ENCODE data around the gene FAM98B. TPM values are rescaled to one million over a fixed set of nuclear protein-coding genes. Genes with fewer than 3 reads are reported as not detected.

The FAM98B gene
- polyA plus RNA-seq, 5 donors = 48.3 to 77.6 (median 55.2) TPM

- no peak for DNase-seq
Measured at GRCh38 chr15:38506997-38507396, 53.1 kb downstream of the FAM98B start.

DNA sequence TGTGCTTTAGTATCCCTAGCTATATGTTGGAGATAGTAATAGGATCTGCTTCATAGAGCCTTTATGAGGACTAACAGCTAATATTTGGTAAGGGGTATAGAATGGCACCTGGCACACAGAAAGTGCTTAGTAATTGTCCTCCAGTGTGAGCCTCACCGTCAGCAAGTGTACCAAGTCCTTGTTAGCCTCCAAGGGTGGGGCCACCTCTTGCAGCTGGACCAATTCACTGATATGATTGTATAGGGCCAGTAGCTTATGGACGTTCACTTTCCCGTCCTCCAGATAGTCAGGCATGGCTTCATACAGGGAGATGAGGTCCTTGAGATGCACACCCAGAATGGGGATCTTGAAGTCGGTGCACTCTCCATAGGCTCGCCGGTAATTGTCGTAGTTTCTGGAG lies 53.6 kb downstream of the FAM98B start:
- DNase-seq = no peak

DNA sequence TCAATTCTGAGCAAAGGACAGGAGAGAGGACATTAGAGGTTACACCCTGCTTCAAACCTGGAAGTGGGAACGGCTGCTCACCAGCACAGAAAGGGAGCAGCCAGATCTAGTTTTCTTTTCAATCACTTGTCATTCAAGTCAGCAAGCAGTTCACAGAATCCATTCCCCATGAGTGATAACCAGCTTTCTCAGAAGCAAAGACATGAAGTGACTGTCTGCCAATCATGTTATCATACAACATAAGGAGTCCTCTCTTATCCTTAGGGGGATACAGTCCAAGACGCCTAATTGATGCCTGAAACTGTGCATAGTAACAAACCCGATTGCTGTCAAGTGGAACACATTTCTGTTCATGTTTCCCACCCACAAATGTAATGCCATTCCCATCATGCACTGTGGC lies 54.7 kb downstream of the FAM98B start:
- DNase-seq = no peak

- no peak for DNase-seq
Measured at GRCh38 chr15:38509152-38509551, 55.2 kb downstream of the FAM98B start.

- no peak for DNase-seq
Measured at GRCh38 chr15:38512901-38513300, 59.0 kb downstream of the FAM98B start.

DNA sequence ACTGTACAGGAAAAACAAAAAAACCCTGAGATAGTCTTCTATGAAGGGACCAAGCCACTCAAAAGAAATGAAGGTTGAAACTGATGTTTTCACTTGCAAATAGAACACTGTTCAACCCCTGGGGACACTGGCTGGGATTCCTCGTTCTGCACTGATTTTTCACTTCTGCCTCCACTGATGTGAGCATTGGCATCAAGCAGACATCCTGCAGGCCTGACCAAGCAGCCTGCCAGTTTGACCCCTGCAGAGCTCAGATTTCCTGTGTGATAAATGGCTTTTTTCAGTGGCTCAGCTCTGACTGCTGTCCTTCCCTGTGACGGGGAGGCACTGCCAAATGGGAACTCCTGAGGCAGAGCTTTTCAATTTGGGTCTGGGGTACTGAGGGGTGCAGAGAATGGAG lies 60.7 kb downstream of the FAM98B start:
- DNase-seq = no peak

DNA sequence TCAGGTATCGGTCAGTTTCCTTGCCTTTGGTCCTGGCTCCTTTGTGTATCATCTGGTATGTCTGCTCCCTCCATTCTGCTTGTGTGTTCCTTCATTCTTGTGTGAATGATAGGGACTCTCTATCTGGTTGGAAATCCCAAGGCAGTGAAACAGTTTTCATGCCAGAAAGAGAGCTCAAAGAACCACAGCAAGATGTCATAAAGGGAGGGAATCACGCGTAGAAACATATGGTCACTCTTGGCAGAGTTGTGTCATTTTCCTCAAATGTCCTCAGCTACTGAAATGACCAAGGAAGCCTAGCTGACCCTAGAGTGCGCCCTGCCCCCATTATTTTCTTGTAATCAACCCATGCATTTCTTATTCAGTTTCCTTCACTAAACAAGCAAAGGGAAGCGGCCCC lies 62.7 kb downstream of the FAM98B start:
- DNase-seq = no peak

GRCh38 chr15:38517312-38517975 lies 63.5 kb downstream of the FAM98B start:
- no peak for DNase-seq

GRCh38 chr15:38518084-38518483 lies 64.2 kb downstream of the FAM98B start:
- no peak for DNase-seq

- DNase-seq = no peak
Measured at GRCh38 chr15:38520035-38520434, 66.1 kb downstream of the FAM98B start.

DNA sequence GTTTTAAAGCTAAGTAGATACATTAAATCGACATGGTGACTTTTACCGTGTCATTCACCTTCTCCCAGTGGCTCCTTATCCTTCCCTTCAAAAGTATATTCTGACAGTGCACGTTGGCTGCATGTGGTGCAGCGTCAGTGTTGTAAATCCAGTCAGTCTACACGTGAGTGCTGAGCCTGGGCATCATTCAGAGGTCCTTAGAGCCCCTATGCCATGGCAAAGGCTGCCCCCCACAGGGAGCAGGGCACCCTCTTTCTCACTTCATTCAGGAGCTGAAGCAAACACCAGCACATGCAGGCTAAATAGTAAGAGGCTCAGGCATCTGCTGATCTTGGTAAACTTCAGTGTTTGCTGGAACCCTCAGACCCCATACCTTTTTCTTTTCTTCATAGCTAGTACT lies 67.4 kb downstream of the FAM98B start:
- DNase-seq = no peak

- DNase-seq = no peak
Measured at GRCh38 chr15:38522922-38523321, 69.0 kb downstream of the FAM98B start.

- no peak for DNase-seq
Measured at GRCh38 chr15:38524156-38524555, 70.2 kb downstream of the FAM98B start.

- DNase-seq = no peak
Measured at GRCh38 chr15:38525489-38525888, 71.6 kb downstream of the FAM98B start.

DNA sequence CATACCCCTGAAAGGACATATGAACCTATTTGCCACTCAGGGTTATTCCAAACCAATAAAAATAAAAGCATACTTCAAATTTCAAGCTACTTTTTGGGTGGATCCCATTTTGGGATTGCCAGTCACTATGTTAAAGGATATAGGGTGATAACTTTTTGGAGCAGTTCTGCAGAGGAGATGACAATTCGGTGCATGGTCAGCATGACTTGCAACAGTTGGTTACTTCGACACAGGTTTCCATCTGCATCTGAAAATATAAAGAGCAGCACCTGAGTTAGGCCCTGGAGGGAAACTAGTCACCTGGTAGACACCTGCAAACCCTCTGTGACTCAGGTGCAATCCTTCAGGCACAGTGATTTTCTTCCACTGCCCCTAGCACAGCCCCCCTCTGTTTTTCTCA lies 72.2 kb downstream of the FAM98B start:
- no peak for DNase-seq

DNA sequence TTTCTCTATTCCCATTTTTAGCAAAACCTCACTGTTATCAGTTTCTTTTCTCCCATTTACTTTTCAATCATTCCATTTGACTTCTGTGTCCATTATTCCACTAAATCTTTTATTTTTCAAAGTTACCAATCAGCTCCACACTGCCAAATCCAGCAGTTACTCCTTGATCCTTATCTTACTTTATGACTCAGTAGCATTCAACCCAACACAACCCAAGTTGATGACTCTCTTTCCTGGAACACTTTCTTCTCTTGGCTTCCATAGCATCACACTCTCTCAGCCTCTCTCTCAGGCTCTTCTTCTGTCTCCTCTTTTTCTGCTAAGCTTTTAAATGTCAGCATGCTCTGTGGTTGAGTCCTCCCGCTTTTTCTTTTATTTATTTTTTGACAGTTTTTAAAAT lies 74.4 kb downstream of the FAM98B start:
- no peak for DNase-seq

GRCh38 chr15:38530113-38530512 lies 76.2 kb downstream of the FAM98B start:
- no peak for DNase-seq

DNA sequence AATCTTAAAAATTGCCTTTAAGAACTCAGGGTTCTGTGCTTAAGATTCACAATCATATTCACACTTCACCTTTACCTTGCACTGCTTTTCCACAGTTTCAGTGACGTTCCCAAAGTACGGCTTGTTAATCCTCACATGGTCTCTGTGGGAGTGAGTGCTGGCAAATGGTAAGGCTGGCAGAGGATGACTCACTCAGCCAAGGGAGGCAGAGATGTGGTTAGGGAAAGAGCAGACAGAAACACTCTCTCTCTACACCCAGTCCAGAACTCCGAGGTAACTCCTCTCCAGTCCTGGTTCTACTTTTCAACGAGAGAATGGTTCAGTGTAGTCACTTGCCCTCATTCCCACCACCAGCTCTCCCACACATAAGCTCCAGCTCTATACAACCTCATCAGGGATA lies 77.6 kb downstream of the FAM98B start:
- no peak for DNase-seq

GRCh38 chr15:38532728-38533127 lies 78.8 kb downstream of the FAM98B start:
- no peak for DNase-seq

DNA sequence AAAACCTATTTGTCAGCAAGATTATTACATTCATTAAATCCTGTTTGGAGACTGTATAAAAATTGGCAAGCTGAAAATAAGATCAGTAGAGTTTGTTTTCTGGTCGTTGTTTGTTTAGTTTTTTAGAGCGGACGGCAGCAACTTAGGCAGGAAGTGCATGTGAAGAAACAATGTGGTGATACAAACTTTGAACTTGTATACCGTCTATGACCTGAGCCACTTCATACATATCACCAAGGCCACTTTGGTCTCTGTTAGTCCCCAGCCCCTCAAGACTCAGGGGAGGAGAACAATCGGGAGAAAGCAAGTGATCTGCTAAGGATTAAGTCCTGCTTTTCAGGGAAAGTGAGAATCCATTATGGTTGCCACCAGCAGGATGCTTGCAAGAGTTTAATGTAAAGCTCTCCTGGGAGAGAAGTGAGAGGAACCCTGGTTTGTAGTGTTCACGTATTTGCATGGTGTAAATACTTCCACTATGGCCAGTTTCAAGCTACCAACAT lies 79.5 kb downstream of the FAM98B start:
- no peak for DNase-seq

GRCh38 chr15:38533926-38534325 lies 80.0 kb downstream of the FAM98B start:
- DNase-seq = no peak

GRCh38 chr15:38534691-38535090 lies 80.8 kb downstream of the FAM98B start:
- DNase-seq = no peak

- no peak for DNase-seq
Measured at GRCh38 chr15:38535491-38536200, 81.7 kb downstream of the FAM98B start.
